ENCODE measurements around the gene TAPBP. TPM values are rescaled to one million over a fixed set of nuclear protein-coding genes. Genes with fewer than 3 reads are reported as not detected.

Gene TAPBP
- polyA plus RNA-seq, 1 donor from 2014 or later = 605 TPM

DNA sequence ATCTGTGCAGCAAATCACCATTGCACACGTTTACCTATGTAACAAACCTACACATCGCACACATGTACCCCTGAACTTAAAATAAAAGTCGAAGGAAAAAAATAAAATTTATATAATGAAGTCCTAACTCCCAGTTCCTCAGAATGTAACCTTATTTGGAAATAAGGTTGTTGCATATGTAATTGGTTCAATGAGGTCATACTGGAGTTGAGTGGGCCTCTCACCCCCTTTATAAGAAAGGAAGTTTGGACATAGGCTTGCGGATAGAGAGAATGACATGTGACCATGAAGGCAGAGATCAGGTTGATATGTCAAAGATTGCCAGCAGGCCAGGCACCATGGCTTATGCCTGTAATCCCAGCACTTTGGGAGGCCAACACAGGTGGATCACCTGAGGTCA lies 19.8 kb upstream of the TAPBP start:
- H3K4me3 Mint-ChIP-seq = peak overlapping the region in 1 of 4 donors; percentile 26
- H3K27me3 Mint-ChIP-seq = no peaks in the 10 kb centered on the region
- H3K36me3 Mint-ChIP-seq = no peaks in the 10 kb centered on the region
- H3K4me1 Mint-ChIP-seq = peaks cover 19 to 41% (median 27%) of the 10 kb centered on the region in 3 donors
- H3K27ac Mint-ChIP-seq = no peak overlapping the region
- no peaks in the 10 kb centered on the region for H3K9me3 Mint-ChIP-seq

DNA sequence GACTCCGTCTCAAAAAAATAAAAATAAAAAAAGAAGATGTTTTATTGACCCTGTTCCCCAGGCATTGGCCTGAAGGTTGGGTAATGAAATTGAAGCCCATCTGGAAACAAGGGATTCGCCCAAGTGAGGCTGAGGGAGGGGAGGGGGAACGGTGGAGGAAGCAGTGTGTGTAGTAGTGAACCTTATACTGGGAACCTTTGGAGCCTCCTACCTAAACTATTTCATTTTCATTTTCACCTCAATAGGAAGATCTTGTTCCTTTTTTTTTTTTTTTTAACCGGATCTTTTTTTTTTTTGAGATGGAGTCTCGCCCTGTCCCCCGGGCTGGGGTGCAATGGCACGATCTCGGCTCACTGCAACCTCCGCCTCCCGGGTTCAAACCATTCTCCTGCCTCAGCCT lies 16.9 kb upstream of the TAPBP start:
- H3K36me3 Mint-ChIP-seq = no peaks in the 10 kb centered on the region
- no peaks in the 10 kb centered on the region for H3K27me3 Mint-ChIP-seq
- H3K4me1 Mint-ChIP-seq = peaks cover 18 to 39% (median 27%) of the 10 kb centered on the region in 3 donors
- H3K27ac Mint-ChIP-seq = peak overlapping the region in 2 of 3 donors; percentile 53 to 84
- peak overlapping the region in 3 of 4 donors; percentile 21 to 84 (median 79) for H3K4me3 Mint-ChIP-seq
- no peaks in the 10 kb centered on the region for H3K9me3 Mint-ChIP-seq

- peak overlapping the region in 2 of 3 donors; percentile 47 to 59 for H3K27ac Mint-ChIP-seq
- no peaks in the 10 kb centered on the region for H3K9me3 Mint-ChIP-seq
- H3K27me3 Mint-ChIP-seq = no peaks in the 10 kb centered on the region
- peaks cover 24 to 34% (median 25%) of the 10 kb centered on the region in 3 donors for H3K4me1 Mint-ChIP-seq
- peak overlapping the region in 2 of 4 donors; percentile 2 to 5 for H3K4me3 Mint-ChIP-seq
- no peaks in the 10 kb centered on the region for H3K36me3 Mint-ChIP-seq
Measured at GRCh38 chr6:33329058-33329457, 15.2 kb upstream of the TAPBP start.

DNA sequence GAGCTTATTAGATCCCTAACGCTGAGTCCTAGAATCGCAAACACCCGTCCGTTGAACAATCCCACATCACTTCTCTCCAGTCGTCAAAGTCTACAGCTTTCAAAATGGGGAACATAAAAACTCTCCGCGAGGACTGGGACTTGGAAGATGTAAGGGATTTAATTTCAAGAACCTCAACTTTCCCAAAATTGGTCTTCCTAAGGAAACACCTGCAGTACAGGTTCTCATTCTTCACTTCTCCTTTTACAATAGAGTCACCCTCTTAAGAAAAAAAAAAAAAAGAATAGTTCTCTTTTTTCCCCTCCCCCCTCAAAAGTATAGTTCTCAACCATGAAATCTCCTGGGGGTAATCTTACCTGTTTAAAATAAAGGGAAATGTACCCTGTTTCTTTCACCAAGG lies 10.2 kb upstream of the TAPBP start:
- Mint-ChIP-seq H3K4me3 (peak overlapping the region; percentile 95 to 100 (median 99)), H3K4me1 (peaks cover 20 to 36% (median 34%) of the 10 kb centered on the region in 3 donors), H3K27me3 (no peaks in the 10 kb centered on the region), H3K27ac (peak overlapping the region; percentile 94 to 99 (median 96)), H3K9me3 (no peaks in the 10 kb centered on the region), H3K36me3 (peaks cover 6% of the 10 kb centered on the region)

DNA sequence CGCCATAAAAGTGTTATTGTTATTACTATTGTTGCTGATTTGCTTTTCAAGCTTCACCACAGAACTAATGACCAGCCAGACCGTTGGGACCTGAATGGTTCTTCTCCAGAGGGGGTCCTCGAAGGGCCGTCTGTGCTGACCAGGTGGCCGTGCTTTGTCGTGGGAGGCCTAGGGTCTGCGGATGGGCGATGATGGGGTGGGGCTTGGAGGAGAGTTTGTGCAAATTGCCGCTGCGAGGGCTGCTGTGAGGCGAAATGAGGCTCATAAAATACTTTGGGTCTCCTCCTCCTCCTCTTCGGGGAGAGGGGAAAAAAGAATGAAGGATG lies 9.7 kb upstream of the TAPBP start:
- peaks cover 6% of the 10 kb centered on the region for H3K36me3 Mint-ChIP-seq
- H3K27me3 Mint-ChIP-seq = no peaks in the 10 kb centered on the region
- peaks cover 15 to 36% (median 33%) of the 10 kb centered on the region in 3 donors for H3K4me1 Mint-ChIP-seq
- H3K9me3 Mint-ChIP-seq = no peaks in the 10 kb centered on the region
- peak overlapping the region; percentile 95 to 100 (median 99) for H3K4me3 Mint-ChIP-seq
- peak overlapping the region; percentile 94 to 99 (median 96) for H3K27ac Mint-ChIP-seq

DNA sequence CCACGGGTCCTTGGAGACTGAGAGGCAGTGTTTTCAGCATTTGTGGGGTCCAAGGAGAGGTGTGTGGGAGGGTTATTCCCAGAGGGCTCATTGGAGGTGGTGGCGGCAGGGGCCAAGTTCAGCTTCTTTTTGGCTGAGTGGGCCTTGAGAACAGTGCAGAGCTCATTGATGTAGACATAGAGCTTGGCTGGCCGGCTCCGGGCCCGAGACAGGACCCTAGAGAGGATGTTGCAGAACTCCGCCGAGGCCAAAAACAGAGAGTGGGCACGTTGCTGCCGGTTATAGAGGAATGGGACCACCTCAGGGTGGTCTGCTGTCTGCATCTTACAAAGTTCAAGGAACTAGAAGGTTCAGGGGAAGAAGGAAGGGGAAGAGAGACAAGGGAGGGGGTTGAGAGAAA lies 7.3 kb upstream of the TAPBP start:
- Mint-ChIP-seq H3K4me3 (peak overlapping the region; percentile 83 to 100 (median 98)), H3K9me3 (no peaks in the 10 kb centered on the region), H3K4me1 (peaks cover 22 to 47% (median 42%) of the 10 kb centered on the region in 3 donors), H3K36me3 (peaks cover 6% of the 10 kb centered on the region), H3K27ac (peak overlapping the region in 2 of 3 donors; percentile 53 to 98), H3K27me3 (no peaks in the 10 kb centered on the region)

DNA sequence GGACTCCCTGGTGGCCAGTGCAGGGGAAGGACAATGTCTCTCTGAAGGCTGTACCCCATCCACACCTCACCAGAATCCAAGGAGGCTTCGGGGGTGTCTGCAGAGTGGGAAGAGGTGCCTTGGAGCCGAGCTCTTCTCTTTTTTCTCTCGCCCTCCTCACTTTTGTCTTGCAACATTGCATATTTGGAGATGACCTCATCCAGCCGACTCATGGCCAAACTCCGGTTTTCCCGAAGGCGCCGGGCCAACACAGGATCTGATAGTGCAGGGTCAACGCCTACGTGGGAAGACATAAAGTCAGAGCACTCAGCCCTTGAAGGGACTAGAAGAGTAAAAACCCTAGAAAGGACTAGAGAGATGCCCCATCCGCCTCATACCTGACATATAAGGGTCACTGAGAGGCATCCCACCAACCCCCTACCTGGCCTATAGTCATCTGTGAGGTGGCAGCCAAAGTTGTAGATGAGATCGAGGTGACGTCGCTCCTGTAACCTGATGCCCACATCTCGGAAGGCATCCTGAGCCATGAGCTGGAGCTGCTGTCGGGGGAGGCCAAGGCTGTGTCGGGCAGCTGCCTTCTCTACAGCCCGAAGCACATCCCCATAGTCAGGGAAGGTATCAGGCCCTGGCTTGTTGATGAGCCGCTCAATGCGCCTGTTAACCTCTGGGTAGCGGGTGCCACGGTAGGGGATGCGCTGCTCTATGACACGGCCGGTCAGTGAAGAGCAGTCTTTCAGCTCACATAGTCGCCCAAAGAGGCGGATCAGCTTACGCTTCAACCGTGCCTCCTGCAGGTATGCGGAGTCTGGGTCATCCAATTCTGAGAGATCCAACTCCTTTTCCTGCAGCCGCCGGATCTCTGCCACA lies 6.7 kb upstream of the TAPBP start:
- Mint-ChIP-seq H3K9me3 (no peaks in the 10 kb centered on the region), H3K4me3 (peak overlapping the region; percentile 87 to 100 (median 98)), H3K36me3 (peaks cover 6% of the 10 kb centered on the region), H3K27ac (peak overlapping the region in 2 of 3 donors; percentile 72 to 98), H3K27me3 (no peaks in the 10 kb centered on the region), H3K4me1 (peaks cover 18 to 47% (median 40%) of the 10 kb centered on the region in 3 donors)

GRCh38 chr6:33319939-33320314 lies 6.0 kb upstream of the TAPBP start:
- Mint-ChIP-seq H3K4me1 (peaks cover 18 to 51% (median 44%) of the 10 kb centered on the region in 3 donors), H3K27ac (peak overlapping the region in 2 of 3 donors; percentile 72 to 98), H3K27me3 (no peaks in the 10 kb centered on the region), H3K9me3 (no peaks in the 10 kb centered on the region), H3K4me3 (peak overlapping the region; percentile 30 to 95 (median 58)), H3K36me3 (peaks cover 6% of the 10 kb centered on the region)

DNA sequence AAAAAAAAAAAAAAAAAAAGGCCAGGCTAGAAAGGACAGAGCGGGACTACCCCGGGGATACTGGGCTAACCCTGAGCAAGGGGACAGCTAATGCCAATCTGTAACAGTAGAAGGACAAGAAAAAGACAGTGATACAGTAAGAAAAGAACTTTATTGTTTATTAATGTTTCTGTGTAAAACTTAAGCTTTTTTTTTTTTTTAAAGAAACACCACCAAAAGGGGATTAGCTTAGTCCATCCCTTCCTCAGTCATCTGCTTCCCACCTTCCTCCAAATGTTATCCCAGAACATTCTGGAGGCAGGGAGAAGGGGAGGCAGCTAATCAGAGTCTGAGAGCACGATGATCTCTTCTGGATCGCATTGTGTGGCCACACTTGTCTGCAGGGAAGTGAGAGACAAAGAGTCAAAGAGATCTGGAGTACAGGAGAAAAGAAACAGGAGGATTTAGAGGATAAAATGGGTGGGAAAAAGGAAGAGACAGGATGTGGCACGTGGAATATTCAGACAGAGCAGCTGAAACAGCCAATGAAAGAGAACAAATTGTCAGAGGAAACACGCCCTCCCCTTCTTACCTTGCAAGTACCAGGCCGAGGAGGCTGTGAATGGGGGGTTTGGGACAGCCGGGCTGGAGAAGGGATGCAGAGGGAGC lies 4.7 kb upstream of the TAPBP start:
- Mint-ChIP-seq H3K36me3 (peaks cover 6% of the 10 kb centered on the region), H3K27ac (peak overlapping the region; percentile 98 to 99 (median 98)), H3K4me1 (peaks cover 11 to 52% (median 46%) of the 10 kb centered on the region in 3 donors), H3K27me3 (no peaks in the 10 kb centered on the region), H3K4me3 (peak overlapping the region; percentile 97 to 100 (median 100)), H3K9me3 (no peaks in the 10 kb centered on the region)

DNA sequence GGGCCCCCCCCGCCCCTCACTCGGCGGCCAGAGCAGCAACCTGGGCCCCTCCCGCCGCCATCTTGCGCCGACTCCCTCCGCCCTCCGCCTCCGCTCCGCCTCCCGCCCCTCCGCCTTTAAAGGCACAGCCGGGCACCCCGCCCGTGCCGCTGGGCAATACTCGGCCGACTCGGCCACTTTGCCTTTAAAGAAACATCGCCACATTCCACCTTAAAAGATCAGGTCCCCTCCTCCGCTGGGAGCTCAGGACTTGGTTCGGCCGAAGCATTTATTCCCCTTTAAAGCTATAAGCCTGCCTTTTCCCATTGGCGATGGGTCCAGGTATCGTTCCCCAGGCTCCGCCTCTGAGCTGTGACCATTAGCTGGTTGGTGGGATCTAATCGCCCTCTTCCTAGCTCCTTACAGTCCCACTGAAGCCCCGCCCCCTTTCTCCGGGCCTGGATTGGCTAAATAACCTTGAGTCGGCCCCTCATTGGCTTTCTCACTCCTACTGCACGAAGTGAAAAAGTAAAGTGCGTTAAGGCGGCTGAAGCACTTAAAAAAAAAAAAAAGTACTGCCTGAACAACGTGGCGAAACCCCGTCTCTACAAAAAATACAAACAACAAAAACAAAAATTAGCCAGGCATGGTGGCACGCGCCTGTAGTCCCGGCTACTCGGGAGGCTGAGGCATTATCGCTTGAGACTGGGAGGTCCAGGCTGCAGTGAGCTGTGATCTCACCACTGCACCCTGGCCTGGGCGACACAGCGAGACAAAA lies 4.0 kb upstream of the TAPBP start, which contains the start of gene ZBTB22:
Gene ZBTB22, minus strand, starts transcription at position 76 of the 757 bp plus-strand sequence. CDS start 828 bp downstream, outside the sequence.
- Mint-ChIP-seq H3K4me3 (peak within 1 kb of the TSS; percentile 97 to 100 (median 100)), H3K27me3 (no peaks in the 10 kb centered on the region), H3K27ac (peak within 1 kb of the TSS; percentile 98 to 99 (median 98)), H3K4me1 (peaks cover 9 to 52% (median 45%) of the 10 kb centered on the region in 3 donors), H3K9me3 (no peaks in the 10 kb centered on the region), H3K36me3 (peaks cover 4% of the 10 kb centered on the region)

DNA sequence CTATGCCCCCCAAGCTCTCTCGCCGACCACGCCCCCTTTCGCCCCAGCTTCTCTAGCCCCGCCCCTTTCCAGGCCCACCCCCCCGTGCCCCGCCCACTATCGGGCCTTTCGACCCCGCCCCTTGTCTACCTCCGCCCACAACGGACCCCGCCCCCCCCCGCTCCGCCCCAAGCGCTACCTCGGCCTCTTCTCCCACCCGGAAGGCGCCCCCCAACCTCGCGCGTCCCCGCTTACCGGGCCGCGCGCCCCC lies 3.5 kb upstream of the TAPBP start:
- Mint-ChIP-seq H3K36me3 (peaks cover 4% of the 10 kb centered on the region), H3K27ac (peak overlapping the region; percentile 67 to 99 (median 98)), H3K4me1 (peaks cover 7 to 52% (median 47%) of the 10 kb centered on the region in 3 donors), H3K9me3 (no peaks in the 10 kb centered on the region), H3K27me3 (no peaks in the 10 kb centered on the region), H3K4me3 (peak overlapping the region; percentile 71 to 100 (median 95))

- Mint-ChIP-seq H3K27me3 (no peaks in the 10 kb centered on the region), H3K4me3 (peak overlapping the region; percentile 71 to 100 (median 95)), H3K4me1 (peaks cover 7 to 53% (median 51%) of the 10 kb centered on the region in 3 donors), H3K9me3 (no peaks in the 10 kb centered on the region), H3K36me3 (peaks cover 7% of the 10 kb centered on the region), H3K27ac (peak overlapping the region; percentile 35 to 98 (median 67))
Measured at GRCh38 chr6:33316603-33317418, 2.9 kb upstream of the TAPBP start.

DNA sequence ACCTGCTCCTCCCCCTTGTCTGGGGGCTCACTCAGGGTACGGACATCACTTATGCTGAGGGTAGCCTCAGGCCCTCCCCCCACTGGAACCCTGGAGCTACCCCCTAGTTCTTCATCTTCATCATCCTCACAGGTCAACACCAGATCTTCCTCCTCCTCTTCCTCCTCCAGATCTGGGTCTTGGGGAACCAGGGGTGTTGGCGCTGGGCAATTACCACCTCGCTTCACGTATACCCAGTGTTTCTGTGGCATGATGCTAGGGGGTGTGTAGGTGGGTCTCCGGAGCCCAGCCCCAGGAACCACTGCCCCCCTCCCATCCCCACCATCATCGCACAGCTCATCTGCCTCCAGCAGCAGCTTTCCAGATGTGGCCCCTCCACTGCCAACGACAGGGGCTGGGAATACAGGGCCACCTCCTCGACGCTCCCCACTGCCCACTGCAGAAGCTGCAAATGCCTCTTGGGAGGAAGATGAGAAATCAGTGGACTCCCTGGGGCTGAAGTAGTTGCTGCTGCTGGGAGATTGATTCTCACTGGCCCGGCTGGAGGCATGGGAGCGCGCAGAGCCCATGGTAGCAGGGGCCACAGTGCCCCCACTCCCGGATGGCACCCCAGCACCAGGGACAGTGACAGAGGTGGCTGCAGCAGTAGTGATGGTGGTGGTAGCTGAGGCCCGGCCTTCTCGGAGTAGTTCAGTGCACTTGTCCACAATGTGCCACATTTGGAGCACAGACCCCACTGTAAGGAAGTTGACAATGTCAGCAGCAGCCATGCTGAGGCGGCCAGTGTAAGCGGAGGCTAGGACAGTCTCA lies 2.1 kb upstream of the TAPBP start:
- peaks cover 7% of the 10 kb centered on the region for H3K36me3 Mint-ChIP-seq
- H3K4me3 Mint-ChIP-seq = peak overlapping the region; percentile 76 to 100 (median 98)
- H3K27ac Mint-ChIP-seq = peak overlapping the region; percentile 98 to 100 (median 99)

More for the DNA sequence above, 2.1 kb upstream of the TAPBP start:
- peaks cover 7 to 51% (median 49%) of the 10 kb centered on the region in 3 donors for H3K4me1 Mint-ChIP-seq
- H3K9me3 Mint-ChIP-seq = no peaks in the 10 kb centered on the region
- H3K27me3 Mint-ChIP-seq = no peaks in the 10 kb centered on the region
